DMS79 treated with DMSO at 0.1 percent for 48 hours (cell line): Measurements from ENCODE around the gene TEX38.
"Not testable (repeated sequence)": the region's sequence is repeated elsewhere in the genome, so short reads cannot be mapped to it uniquely, and the experiment has no call there.

ENCODE experiments used
- DNase-seq: peaks from one replicate; lab custom pipeline; 2025; lab: John Stamatoyannopoulos, UW

TEX38 gene

DNA sequence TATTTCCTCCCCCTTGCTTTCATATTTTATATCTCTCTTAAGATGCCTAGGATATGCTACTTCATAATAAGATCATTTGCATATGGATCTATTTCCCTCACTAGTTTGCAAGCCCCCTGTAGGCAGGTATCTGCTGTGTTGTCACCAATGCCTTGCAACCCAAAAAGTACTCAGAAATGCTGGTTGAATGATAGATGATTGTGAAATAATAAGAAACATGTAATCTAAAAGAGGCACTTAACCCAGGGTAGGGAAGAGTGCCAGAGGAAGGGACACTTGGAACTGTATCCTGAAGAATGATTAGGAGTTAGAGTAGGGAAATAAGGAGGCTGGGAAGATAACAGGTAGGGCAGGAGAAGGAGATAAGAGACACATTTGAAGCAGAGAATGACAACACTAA, 15.8 kb upstream of the TEX38 start:
- DNase-seq: no peak

DNA sequence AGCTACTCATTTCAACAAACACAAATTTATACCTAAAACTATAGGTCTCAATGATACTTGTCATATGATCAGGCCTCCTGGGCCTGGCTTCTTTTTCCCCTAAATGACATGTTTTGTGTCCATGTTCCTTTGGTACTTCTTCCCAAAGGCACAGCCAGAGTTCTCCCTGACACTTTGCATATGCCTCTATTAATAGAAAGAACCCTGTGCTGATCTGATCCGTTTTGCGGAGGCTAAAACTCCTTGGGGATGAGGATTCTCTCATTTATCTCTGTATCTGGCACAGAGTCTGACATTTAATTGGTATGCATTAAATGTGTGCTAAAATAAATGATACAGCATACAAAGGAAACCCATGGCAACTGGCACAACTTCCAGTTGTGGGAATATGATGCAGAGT, 15.0 kb upstream of the TEX38 start:
- no peak for DNase-seq

DNA sequence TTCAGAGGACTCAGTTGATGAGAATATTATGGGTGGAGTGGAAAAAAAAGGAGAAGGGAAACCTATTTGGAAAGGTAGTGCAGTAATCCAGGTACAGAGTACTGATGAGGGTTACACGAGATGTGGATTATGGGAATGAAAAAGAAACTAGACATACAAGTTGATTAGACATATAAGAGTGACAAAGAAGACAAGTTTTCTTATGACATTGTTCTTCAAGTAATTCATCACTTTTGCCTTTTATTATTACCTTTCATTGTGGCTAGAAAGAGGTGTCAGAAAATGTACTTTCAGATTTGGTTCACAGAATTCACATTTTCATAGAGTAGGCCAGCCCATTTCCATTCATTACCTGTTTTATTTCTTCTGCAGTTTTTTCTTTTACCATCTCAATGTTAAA, 13.9 kb upstream of the TEX38 start:
- DNase-seq: no peak

DNA sequence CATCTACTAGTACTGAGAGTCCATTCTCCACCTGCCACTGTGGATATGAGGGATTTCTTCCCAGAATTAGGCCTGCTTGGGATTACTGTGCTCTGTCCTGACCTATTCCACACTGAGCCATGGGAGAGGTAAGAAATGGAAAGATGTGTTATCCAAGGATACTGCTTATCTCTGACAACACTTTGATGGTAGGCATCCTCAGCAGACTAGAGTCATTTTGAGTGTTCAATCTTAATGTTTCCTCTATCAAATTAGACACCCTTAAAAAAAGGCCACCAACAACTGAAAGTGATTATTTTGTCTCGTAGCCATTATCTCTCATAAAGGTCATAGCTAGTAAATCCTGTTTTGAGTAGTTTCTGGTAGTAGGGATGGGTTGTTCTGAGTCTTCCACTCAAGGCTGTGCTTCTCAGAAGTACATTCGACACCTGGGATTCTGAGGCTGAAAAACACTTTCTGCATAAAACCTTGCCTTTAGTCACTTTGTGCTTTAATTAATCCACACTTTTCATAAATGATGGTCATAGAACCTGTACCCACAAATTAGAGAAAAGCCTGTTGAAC, 12.3 kb upstream of the TEX38 start:
- no peak for DNase-seq

DNA sequence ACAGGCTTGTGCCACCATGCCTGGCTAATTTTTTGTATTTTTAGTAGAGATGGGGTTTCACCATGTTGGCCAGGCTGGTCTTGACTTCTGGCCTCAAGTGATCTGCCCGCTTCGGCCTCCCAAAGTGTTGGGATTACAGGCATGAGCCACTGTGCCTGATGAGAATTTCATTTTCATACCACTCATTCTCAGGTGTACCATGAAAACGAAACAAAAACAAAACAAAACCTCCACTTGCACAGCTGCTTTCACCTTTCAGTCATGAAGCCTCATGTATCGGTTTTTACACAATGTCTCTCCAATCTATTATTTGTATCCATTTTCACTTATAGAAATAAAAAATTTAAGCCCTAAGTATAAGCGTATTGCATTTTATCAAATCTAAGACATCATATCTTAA, 11.5 kb upstream of the TEX38 start:
- DNase-seq: not testable (repeated sequence)

DNA sequence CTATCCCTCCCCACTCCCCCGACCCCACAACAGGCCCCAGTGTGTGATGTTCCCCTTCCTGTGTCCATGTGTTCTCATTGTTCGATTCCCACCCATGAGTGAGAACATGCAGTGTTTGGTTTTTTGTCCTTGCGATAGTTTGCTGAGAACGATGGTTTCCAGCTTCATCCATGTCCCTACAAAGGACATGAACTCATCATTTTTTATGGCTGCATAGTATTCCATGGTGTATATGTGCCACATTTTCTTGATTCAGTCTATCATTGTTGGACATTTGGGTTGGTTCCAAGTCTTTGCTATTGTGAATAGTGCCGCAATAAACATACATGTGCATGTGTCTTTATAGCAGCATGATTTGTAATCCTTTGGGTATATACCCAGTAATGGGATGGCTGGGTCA, 8.7 kb upstream of the TEX38 start:
- not testable (repeated sequence) for DNase-seq

- no peak for DNase-seq
Measured at GRCh38 chr1:46665983-46666382, 5.7 kb upstream of the TEX38 start.

GRCh38 chr1:46667782-46668760, 3.6 kb upstream of the TEX38 start, which contains the start of gene ATPAF1:
ATPAF1 (minus strand) TSS chr1:46668364; CDS start chr1:46668322, 42 bp downstream.
- peak; percentile 63 for DNase-seq

DNA sequence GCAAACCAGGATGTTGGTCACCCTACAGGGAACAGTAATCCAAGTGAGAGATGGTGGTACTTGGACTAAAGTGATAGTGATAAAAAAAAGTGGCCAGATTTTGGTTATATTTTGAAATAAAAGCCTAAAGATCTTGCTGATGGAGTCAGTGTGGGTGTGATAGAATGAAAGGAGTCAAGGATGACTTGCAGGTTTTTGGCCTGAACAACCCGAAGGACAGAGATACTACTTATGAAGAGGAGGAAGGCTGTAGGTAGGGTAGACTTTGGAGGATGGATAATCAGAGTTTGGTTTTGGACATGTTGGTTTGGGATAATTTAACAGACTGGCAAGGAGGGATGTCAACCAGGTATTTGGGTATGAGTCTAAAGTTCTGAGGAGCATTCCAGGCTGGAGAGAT, 1.5 kb upstream of the TEX38 start:
- no peak for DNase-seq

DNA sequence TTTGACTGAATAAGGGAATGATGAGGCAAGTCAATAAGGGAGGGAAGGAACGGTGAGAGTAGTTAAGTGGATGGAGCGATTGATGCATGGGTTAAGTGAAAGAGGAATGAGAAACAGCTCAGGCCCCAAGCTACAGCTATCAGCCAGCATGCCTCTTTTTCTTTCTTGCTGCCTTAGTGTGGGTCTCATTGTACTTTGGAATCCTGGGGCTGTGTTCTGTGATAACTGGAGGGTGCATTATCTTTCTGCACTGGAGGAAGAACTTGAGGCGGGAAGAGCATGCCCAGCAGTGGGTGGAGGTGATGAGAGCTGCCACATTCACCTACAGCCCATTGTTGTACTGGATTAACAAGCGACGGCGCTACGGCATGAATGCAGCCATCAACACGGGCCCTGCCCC, 1.0 kb downstream of the TEX38 start:
- DNase-seq: no peak

DNA sequence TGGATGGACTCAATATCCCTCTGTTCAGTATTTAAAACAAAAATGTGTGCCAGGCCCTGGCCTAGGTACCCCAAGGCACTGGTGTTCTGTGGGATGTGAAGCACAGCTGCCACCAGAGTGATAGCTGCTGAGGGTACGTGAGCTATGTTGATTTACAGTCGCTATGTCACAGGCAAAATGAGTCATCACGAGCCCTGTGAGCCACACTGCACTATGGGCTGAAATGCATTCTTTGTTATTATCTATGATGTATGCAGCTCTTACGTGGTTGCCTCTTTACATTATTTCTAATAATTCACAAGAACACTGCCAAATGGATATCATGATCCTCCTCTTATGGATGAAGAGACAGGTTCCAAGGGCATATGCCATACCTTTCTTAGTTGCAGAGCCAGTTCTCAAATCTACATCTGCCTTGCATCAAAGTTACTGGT, 2.1 kb downstream of the TEX38 start:
- DNase-seq: no peak

DNA sequence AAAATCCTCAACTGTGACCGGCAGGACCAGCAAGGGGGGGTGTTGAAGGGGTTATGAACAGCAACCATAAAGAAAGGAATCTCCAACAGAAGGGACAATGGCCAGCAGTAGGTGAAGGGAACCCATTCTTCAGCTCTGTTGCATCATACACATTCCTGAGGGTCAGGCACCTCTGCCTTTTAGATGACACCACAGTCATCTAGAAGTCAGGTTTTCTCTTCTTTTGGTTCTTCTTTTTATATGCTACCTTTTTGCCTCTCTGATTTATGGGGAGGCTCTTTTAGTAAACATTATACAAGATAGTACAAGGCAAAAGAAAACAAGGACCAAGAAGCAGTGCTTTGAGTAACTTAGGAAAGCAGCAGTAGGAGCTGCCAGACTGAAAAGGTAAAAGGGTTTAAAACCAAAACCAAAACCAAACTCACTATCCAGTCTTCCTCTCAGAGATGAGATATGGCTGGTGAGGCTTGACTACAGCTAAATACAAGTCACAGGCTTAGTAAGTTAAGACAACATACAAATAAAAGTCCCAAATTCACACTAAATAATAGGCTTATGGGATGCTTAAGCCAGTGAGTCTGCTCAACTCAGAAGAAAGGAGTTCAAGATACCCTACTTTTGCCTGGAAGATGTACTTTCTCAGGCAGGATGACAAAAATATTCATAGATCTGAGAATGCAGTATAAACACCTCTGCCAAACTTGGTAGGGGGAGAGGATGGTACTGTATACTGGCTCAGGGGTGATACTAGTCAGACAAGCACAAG, 4.1 kb downstream of the TEX38 start:
- DNase-seq: no peak

DNA sequence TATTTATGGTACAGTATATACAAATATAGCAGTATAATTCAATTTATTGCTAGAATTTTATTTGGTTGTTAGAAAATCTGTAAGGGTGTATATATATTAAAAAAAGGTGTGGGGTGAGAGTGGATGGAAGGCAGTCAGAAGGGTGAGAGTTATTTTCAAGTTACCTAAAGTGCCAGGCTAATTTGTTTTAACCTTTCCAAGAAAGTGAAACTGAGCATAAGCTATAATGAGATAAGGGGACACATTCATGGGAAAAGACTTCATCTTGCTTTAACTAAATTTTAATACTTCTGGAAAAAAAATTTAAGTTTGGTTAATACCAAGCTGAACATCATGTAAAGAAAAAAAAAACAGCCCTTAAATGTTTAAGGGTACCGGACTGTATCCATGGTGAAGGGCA, 4.9 kb downstream of the TEX38 start:
- no peak for DNase-seq

DNA sequence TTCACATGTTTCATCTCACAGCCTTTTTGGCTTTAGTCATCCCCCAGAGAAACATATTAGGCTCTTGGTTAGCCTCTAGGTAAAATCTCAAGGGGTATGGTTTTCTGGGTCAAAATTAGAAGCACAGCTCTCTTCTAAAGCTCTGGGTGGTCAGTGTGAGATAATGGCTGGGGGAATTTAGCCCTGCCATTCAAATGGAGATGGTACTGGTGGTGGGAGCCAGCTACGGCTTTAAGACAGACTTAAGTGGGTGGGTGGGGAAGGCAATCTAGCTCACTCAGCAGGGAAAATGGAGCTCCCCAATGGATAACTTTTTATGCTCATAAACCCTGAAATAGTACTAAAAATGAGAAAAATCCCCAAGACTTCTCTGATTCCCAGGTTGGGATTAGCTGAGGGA, 5.7 kb downstream of the TEX38 start:
- DNase-seq: no peak

DNA sequence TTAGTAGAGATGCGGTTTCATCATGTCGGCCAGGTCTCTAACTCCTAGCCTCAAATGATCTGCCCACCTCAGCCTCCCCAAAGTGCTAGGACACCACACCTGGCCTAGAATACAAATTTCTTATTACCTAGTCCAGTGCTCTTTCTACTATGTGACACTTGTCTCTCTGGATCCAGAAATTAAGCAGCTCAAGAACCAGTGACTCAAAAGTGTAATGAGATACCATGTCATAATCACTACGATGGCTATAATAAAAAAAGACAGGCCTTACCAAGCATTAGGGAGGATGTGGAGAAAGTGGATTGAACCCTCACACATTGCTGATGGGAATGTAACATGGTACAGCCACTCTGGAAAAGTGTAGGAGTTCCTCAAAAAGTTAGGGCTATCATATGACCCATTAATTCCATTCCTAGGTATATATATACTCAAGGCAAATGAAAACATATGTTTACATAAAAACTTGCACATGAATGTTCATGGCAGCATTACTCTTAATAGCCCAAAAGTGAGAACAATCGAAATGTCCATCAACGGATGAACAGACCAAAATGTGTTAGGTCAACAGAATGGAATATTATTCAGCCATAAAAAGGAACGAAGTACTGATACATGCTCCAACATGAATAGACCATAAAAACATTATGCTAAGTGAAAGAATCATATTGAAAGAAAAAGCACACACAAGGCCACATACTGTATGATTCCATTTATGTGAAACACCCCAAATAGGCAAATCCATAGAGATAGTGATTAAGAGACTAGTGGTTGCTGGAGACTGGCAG, 8.3 kb downstream of the TEX38 start:
- DNase-seq: no peak

DNA sequence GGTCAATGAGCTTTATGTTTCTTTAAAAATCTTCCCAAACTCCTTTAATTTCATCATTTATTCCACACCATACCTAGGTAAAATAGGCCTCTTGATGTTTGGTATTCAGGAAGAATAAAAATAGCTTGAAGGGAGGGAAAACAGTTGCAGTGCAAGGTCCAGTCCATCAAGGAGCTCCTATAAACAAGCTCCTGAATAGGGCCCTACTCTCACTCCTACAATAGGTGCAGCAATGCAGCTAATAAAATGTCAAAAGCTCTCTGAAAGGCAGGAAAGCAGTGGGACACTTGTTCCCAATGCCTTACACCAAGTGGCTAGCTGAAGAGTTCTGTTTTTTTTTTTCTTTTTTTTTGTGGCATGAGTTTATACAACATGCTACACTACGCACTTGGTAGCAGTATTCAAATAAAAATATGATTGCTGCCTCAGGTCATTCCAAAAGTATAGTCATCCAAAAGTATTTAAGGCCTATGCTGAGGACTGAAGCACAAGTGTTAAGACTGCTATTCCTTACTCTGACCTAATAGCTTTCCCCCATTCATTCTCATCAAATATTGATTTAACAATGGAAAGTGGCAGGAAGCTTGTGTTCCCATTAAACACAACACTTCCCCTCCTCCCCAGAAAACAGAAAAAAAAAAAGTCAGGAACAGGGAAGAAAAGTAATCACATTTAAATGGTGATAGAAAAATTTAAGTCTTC, 9.8 kb downstream of the TEX38 start:
- no peak for DNase-seq

- DNase-seq: no peak
Measured at GRCh38 chr1:46682064-46682463, 10.4 kb downstream of the TEX38 start.

- DNase-seq: no peak
Measured at GRCh38 chr1:46684670-46685069, 13.0 kb downstream of the TEX38 start.

DNA sequence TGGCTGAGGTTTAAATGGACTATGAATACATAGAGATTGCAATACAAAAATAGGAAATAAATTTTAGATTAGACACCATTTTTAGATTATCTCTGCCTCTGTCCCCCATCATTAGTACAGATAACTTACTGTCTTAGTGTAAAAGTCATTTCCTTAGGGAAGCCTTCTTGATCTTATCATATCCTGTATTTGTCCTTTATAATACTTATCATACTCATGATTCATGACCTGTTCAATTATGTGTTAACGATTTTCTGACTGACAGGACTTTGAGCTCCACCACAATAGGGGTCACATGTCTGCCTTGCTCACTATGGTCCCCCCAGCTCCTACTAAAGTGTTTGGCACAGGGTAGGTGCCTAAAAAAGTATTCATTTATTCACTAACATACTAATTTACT, 14.6 kb downstream of the TEX38 start:
- DNase-seq: no peak

- DNase-seq: peak; percentile 63
Measured at GRCh38 chr1:46687093-46687659, 15.5 kb downstream of the TEX38 start.
